Dedifferentiated amniotic fluid mesenchymal stem cell (primary cell): ENCODE results near the gene CMTM7.
"Not testable (repeated sequence)": the region's sequence is repeated elsewhere in the genome, so short reads cannot be mapped to it uniquely, and the experiment has no call there.

Experiments used
- DNase-seq: peaks from one replicate; pipeline ENCODE4 v3.0.0-alpha.2; 2016; ENCODE audit errors: extremely low spot score

CMTM7 gene

GRCh38 chr3:32383136-32383711 lies 8.4 kb upstream of the CMTM7 start:
- DNase-seq, result no peak

- no peak for DNase-seq
Observed at GRCh38 chr3:32384938-32385337, 6.7 kb upstream of the CMTM7 start.

- no peak for DNase-seq
Observed at GRCh38 chr3:32387512-32387911, 4.1 kb upstream of the CMTM7 start.

- DNase-seq, result not testable (repeated sequence)
Observed at GRCh38 chr3:32389577-32389976, 2.1 kb upstream of the CMTM7 start.

DNA sequence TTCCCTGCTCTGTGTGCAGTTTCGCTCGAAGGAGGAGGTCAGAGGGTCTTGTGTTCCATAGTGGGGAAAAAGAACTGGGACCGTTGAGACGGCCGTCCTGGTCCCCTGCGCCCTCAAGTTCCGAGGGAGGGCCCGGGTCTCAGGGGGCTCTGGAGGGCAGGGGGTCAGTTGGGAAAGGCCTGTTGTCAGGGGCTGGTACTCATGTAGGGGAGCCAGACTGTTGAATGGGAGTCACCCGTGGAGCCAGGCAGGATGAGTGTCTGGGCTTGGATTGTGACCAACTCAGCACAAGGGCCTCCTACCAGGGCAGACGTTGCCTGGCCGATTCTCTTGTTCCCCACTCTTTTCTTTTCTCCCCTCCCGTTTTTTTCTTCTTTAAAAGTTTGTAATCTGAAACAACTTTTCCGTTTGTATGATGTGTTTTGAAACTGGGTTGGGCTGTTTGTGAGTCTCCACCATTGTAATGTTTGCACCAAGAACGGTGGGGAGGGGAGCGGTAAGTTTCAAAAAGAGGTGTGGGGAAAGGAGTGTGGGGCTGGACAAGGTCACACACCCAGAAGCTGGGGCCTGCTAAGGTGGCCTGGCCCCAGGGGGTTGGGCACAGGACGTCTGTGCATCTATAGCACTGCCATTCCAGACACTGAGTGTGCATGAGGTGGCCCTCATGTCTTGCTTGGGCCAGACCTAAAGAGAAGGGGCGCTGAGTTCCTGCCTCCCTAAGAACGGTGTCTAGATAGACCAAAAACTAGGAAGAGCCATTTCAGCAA lies 1.1 kb downstream of the CMTM7 start:
- peak; percentile 65 for DNase-seq

- no peak for DNase-seq
Observed at GRCh38 chr3:32395496-32395895, 3.8 kb downstream of the CMTM7 start.

DNA sequence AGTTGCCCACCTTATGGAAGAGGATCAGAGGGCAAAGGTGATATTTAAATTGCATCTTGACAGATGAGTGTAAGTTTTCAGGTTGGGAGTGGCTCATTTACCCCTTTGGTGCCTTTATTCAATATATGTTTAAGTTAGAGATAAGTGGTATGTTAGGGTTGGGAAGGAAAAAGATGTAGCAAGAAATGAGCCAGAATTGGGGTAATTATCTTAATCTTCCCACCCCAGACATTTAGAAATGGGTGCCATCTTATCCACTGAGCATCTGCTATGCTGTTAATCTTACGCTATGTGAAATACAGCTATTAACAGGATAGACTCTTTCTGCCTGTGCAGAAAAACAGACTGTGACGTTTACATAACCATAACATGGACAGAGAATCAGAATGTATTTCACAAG lies 6.3 kb downstream of the CMTM7 start:
- DNase-seq, result no peak

DNA sequence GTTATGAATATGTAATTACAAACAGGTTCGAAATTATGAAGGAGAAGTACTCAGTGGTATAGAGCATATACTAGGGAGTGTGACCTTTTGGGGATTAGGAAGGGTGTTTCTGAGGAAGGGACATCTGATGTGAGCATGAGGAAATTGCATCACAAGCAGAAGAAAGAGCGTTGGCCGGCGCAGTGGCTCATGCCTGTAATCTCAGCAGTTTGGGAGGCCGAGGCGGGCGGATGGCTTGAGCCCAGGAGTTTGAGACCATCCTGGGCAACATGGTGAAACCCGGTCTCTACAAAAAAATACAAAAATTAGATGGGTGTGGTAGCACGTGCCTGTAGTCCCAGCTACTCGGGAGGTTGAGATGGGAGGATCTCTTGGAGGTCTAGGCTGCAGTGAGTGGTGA lies 6.9 kb downstream of the CMTM7 start:
- no peak for DNase-seq

DNA sequence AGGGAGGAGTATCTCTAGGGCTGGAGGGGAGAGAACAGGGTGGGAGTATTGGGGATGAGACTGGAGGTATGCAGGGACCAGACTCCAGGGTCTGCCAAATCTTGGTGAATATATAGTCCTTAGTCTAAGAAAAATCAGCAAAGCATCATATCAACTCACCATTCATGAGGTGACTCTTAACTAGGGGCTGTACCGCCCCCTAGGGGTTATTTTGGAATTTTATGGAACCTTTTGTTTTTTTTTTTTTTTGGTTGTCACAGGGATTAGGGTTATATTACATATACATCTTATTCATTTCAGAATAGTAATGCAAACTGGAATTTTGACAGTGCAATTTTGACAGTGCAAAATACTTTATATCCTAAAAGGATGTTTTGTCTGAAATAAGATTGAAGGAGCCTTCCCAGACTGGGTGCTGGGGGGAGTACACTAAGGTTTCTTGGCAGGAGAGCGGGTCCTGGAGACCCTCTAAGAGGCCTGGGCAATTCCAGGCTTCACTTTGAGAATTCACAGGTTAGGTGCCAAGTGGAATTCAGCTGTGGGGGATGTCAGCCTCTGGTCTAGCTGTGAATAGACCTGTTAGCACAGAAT lies 7.5 kb downstream of the CMTM7 start:
- DNase-seq, result peak; percentile 52

- no peak for DNase-seq
Observed at GRCh38 chr3:32401126-32401525, 9.5 kb downstream of the CMTM7 start.

GRCh38 chr3:32401556-32402081 lies 10.0 kb downstream of the CMTM7 start:
- peak; percentile 35 for DNase-seq

DNA sequence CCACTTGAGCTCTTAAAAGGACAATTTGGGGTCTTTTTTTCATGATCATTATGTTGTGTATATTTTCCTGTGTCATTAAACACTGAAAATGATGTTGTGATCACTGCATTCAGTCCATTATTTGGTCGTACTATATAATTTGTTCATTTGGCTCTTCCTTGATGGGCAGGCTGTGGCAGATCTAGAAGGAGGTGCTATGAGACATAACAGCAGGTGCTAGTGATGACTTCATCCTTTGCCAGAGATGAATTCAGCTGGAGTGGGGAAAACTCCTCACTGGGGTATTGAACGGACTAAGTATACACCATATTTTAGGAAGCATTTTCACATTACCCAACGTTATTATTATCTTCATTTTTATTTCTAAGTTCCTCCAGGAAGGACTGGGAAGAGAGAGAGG lies 12.0 kb downstream of the CMTM7 start:
- DNase-seq, result no peak

DNA sequence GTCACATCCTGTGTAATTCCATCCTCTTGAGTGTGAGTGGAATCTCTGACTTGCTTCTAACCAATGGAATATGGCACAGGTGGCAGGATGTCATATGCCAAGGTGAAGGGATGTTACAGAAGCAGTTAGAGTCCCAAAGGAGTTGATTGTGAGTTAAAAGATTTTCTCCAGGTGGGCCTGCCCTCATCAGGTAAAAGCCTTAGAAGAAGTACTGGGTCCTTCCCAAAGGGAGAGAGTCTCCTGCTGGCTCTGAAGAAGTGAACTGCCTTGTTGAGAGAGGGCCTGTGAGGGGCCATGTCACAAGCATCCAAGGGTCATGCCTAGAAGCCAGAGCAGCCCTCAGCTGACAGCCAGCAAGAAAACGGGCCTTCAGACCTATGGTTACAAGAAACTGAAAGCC lies 13.1 kb downstream of the CMTM7 start:
- DNase-seq, result no peak

- no peak for DNase-seq
Observed at GRCh38 chr3:32405155-32405554, 13.5 kb downstream of the CMTM7 start.

GRCh38 chr3:32405711-32406323 lies 14.2 kb downstream of the CMTM7 start:
- DNase-seq, result no peak

DNA sequence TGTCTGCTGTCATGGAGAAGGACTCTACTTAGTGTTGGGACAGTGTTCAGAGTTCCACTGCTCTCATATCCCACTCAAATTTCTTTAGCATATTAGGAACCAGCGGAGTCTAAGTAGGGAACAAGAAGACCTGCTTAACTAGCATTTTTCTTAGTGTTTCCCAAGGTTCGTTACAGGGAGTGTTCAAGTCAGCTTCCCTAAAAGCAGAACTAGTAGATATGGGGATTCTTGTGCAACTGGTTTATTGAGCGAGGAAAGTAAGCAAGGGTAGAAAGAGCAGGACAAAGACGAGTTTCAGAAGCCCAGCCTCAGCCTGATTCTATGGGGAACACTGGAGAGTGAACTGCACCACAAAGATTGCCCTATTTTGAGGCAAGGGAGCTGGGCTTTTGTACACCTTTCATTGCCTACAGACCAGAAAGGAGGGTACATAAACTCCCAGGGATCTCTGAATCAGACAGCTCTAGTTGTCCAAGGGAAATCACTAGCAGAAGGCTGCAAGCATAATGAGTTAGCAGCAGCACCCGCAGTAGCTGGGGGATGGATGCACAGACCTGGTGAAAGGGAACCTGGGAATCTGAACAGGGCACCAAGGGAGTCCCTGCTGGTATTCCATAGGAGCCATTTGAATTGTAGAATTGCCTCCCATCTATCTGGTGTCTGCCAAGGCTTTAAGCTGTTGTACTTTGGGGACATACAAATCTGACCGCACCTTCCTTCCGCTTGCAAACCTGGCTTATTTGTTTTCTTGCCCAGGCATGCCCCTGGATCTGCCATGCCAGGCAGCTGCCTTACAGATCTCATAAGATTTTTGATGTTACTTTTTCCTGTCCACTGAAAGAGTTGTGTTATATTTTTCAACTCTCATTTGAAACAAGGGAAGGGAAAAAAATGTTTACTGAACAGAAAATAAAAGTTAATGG lies 15.1 kb downstream of the CMTM7 start:
- no peak for DNase-seq

GRCh38 chr3:32410367-32411246 lies 19.0 kb downstream of the CMTM7 start:
- DNase-seq, result no peak

- DNase-seq, result no peak
Observed at GRCh38 chr3:32411442-32411841, 19.8 kb downstream of the CMTM7 start.

- no peak for DNase-seq
Observed at GRCh38 chr3:32412887-32413286, 21.2 kb downstream of the CMTM7 start.

DNA sequence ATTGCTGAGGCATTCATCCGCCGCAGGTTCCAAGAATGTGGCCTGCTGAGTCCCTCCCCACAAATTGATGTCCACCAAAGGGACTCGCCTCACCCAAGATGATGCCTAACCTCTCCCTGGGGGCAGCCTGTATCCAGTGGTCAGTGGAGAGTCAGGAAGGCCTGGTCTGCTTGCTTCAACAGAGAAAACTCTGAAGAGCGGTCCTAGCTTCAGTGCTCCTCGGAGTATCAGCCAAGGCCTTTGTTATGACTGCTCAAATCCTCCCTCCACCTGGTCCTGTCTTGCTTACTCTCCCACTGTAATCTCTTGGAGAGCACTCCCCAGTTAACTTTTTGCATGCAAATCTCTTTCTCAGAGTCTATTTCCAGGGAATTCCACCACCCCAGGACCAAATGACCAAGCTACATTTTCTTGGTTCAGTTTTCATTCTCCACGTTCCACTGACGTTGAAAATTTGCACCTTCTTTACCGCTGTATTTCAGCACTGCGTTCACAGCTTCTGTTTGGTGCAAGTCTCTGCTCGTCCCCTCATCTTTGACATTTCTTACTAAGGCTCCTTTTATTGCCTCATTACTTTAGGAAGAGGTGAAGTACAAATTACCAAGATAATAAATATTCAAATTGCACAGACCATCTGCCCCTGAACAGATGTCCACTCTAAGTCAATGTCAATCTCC lies 22.3 kb downstream of the CMTM7 start:
- DNase-seq, result no peak
